GM12864 (cell line): Measurements from ENCODE around the gene SSRP1.
A peak's percentile ranks its signal among the peaks of the same experiment; 100 is the strongest.

Experiments
- DNase-seq: peaks from one replicate; pipeline ENCODE4 v3.0.0-alpha.2; 2011; ENCODE audit warnings: low read depth
- H3K4me3 ChIP-seq: 2 replicates; pipeline ENCODE4 v1.5.1; 2011; ENCODE audit warnings: mild to moderate bottlenecking, low read depth, low read length, control low read depth
- TF ChIP-seq, protein P1 (sequence below): IDR thresholded peaks from 2 replicates; pipeline ENCODE4 v1.5.1; 2011; ENCODE audit warnings: low read depth, mild to moderate bottlenecking, moderate library complexity, low read length, control low read depth, inconsistent platforms; ENCODE audit errors: missing control alignments

SSRP1 gene

DNA sequence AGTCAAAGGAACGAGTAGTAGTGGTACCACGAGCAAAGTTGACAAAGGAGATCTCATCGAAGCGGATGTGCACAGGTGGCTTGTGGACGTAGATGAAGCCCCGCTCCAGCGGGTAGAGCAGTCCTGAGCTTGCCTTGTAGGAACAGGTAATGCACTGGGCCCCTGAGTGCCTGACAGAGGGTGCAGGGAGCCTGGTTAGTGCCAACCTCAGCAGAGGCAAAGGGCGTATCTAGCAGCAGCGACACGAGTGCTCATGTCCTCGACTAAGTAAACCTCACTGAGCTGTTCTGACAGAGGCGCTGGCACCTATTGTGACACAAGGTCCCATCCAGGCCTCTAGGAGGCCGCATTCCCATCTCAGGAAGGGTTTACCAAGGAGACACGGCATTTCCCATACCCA lies 4.0 kb downstream of the SSRP1 start:
- no peak for DNase-seq
- TF ChIP-seq, protein P1, sequence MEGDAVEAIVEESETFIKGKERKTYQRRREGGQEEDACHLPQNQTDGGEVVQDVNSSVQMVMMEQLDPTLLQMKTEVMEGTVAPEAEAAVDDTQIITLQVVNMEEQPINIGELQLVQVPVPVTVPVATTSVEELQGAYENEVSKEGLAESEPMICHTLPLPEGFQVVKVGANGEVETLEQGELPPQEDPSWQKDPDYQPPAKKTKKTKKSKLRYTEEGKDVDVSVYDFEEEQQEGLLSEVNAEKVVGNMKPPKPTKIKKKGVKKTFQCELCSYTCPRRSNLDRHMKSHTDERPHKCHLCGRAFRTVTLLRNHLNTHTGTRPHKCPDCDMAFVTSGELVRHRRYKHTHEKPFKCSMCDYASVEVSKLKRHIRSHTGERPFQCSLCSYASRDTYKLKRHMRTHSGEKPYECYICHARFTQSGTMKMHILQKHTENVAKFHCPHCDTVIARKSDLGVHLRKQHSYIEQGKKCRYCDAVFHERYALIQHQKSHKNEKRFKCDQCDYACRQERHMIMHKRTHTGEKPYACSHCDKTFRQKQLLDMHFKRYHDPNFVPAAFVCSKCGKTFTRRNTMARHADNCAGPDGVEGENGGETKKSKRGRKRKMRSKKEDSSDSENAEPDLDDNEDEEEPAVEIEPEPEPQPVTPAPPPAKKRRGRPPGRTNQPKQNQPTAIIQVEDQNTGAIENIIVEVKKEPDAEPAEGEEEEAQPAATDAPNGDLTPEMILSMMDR = no peak
- H3K4me3 ChIP-seq = no peak overlapping the region

DNA sequence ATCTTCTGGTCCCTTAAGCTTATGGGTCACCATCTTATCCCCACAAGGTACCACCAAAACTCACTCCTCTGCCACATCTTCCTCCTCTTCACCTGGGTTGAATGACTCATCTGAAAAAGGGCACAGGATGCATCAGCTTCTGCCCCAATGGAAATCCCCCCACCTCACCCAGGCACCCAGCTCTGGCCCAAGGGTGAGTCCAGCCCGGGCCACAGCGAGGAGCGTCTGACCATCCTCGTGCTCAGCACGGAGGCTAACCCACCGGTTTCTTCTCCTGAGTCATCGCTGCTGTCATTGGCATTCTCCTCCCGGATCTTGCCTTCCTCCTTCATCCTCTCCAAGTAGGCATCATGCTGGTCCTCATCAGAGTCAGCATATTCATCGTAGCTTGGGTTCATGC lies 5.7 kb downstream of the SSRP1 start:
- TF ChIP-seq, protein P1 = no peak
- DNase-seq = no peak
- H3K4me3 ChIP-seq = no peak overlapping the region

DNA sequence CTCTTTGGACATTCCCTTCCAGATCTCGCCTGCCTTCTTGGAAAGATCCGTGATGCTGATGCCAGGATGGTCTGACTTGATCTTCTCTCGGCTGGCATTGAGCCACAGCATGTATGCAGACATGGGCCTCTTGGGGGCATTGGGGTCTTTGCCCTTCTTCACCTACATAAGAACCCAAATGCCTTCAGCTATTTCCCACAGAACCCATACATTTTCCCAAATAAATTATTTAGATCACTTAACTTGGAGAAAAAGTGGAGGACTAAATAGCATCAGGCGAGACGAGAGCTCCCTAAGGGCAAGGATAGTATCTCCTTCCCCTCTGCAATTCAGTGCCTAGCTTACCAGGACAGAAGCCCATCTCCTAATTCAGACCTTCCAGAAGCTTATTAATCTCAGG lies 8.0 kb downstream of the SSRP1 start:
- TF ChIP-seq, protein P1 = no peak
- no peak overlapping the region for H3K4me3 ChIP-seq
- DNase-seq = no peak

DNA sequence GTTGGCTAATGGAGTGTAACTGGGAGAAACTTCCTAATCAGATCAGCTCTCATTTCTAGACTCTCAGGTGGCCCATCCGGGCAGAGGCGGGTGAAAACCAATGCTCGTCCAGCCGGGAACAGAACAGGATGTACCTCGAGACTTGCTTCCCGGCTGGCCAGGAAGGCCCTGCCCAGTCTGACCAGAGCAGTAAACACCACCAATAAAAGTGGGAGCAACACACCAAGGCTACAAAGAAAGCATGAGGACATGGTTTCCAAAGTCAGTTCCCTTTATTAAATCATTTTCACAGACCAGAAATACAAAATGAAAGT lies 10.0 kb downstream of the SSRP1 start:
- TF ChIP-seq, protein P1 = no peak
- no peak for DNase-seq
- H3K4me3 ChIP-seq = peak overlapping the region; percentile 40

DNA sequence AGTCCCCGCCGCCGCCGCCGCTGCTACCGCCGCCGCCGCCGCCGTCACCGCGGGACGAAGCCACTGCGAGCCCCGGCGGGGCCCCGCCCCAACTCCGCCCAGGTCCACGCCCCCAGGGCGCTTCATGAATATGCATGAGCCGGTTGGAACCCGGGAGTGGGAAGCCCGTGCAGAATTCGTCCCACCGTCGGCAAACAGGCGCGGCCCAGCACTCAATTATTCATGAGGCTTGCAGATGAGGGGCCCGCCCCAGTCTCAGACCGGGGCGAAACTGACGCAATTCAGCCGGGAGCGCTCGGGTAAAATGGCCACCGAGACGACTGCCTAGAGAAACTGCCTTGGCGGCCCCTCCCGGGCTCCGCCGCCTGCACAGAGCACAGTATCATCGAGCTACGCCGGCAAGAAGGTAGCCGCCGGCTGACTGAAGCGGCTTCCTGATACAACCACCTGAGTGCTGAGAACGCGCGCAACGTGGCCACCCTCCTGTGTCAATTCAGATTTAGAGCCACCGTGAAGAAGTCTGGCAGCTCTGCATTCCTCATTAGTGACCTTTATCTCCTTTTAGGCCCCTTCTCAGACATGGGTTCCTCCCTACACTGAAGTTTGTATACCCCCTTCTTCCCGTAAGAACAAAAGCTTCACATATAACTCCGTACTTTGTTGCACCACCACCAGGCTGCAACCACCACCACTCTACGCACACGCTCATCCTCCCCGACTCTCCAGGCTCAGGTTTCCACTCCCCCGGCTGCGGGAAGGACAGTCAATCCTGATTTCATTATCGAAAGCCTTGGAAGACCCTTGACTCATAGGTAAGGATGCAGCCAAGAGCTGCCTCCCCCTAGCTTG lies 10.6 kb downstream of the SSRP1 start, which contains the start of gene TNKS1BP1:
TSS of gene TNKS1BP1 (minus strand) at position 67 of the 849 bp plus-strand sequence. CDS start 3,067 bp downstream, outside the sequence.
- peak; percentile 77 for DNase-seq
- peak within 1 kb of the TSS; percentile 57 for H3K4me3 ChIP-seq
- TF ChIP-seq, protein P1 = no peak

DNA sequence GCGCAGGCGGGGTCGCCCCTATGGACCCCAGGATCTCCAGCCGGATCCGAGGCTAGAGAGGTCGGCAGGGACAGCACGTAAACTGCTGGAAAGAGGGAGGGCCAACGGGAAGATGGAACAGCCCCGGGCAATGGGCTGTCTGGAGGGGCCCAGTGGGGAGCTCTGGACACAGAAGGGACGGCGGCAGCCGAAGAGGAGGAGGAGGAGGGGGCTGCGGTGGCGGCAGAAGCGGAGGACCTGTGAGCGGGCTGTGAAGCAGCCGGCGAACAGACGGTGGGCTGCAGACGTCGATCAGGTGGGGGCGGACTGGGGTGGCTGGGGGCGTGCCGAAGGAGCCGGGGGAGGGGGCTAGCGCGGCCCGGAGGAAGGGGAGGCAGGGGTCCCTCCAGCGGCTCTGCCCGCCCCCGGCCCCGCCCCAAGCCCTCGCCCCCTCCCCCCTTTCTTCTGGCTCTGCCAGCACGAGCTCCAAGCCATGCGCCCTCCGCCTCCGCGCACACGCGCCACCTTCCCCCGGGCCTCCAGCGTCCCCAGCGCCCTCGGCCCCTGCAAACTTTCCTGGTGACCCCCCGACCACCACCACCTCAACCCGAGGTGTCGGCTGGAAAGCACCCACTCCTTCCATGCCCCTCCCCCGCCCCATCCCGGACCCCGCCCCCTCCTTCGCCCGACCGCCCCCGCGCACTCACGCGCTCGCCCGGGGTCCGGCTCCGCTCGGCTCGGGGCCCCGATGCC lies 11.4 kb downstream of the SSRP1 start:
- peak overlapping the region; percentile 57 for H3K4me3 ChIP-seq
- no peak for DNase-seq
- TF ChIP-seq, protein P1 = no peak
